COLO829 (cell line): ENCODE results near the gene ORMDL2.
A peak's percentile ranks its signal among the peaks of the same experiment; 100 is the strongest.

Source experiments
- DNase-seq: peaks from one replicate; pipeline ENCODE4 v3.0.0; 2012; ENCODE audit warnings: low spot score

ORMDL2 gene, protein sequence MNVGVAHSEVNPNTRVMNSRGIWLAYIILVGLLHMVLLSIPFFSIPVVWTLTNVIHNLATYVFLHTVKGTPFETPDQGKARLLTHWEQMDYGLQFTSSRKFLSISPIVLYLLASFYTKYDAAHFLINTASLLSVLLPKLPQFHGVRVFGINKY

DNA sequence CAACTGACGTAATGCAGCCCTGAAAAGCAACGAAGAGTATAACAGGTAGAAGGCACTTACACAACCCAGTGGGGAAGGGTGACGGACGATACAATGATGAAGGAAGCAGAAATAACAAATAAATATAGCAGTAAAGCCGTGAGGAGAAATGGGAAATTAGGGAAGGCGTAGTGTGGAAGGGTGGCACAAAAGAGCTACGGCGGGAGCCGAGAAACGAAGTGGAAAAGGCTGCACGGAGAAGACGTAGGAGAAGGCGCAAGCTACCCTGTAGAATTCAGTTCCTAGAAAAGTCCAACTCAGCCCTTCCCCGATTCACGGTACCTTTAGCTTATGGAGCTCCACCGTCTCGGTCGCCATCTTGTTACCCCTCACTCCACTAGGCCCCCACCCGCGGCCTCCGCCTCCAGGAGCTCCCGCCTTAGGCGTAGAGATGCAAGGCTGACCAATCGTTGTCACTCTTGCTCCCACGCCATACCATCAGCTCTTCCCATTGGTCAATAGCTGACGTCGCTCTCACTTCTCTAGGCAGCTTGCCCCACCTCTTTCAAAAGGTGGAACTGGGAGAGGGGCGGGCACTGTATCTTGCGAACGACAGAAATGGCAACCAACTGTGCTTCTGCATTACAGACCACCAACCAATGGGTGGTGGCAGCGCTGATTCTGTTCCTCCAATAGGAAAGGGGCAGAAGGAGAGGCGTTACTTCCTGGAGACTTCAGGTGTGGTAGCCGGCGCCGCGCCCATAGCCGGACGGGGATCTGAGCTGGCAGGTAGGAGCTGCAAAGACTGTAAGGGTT is at the start of gene ORMDL2, which contains the start of gene SARNP:
ORMDL2 (plus strand) TSS at position 697 of the 795 bp plus-strand sequence. CDS start 959 bp downstream, outside the sequence.
SARNP (minus strand) TSS at position 380 of the 795 bp plus-strand sequence; CDS start at position 357, 23 bp downstream.
- peak; percentile 99 for DNase-seq

DNA sequence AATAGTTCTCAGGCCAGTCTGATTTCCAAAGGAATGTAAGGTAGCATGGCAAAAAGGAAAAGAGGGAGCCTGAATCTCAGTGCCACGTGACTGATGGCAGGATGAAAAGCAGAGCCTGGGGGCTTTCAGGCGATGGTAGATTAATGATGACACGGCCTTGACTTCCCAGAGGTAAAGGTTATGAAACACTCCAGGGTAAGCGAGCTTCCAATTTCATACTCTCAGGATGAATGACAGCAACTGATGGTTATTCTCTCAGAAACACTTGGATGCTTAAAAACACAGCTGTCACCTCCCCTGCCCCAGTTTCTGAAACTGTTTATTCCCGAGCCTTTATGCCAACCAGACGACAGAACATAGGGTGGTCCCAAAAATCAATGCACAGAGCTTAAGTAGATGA is 46.1 kb upstream of the ORMDL2 start:
- no peak for DNase-seq

DNA sequence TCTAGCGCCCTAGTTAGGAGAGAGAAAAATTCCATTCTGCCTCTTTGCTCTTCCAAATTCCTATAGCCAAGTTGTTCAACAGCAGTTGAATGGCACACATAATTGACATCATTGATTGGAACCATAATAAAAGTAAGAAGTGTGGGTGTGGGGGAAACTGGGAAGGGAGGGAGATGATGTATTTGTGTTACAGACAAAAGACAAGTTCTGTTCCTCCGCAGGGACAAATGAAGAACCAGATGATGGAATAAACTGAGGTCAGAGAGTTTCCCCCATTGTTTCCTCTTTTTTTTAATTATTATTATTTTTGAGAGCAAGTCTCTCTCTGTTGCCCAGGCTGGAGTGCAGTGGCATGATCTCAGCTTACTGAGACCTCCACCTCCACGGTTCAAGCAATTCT is 40.0 kb upstream of the ORMDL2 start:
- DNase-seq: no peak

DNA sequence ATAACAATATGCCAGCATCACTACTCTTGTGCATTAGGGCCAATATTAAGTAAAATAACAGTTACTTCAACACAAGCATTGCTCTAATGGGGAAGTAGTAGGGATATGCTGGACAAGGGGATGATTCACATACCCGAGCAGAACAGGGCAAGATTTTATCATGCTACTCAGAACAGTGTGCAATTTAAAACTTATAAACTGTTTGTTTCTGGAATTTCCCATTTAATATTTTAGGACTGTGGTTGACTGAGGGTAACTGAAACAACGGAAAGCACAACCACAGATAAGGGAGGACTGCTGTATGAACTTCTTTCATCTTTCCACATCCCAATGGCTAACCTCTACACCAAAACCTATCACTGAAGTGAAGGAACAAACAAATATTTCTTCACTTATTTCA is 37.2 kb upstream of the ORMDL2 start:
- no peak for DNase-seq

DNA sequence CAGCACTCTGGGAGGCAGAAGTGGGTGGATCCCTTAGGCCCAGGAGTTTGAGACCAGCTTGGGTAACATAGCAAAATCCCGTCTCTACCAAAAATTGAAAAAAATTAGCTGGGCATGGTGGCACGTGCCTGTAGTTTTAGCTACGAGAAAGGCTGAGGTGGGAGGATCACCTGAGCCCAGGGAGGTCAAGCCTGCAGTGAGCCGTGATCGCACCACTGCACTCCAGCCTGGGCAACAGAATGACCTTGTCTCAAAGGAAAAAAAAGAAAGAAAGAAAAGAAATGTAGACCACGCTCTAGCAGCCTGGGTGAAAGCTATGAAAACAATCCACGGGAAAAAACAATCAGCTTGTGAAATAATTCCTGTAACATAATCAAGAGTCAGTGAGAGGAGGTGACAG is 29.3 kb upstream of the ORMDL2 start:
- DNase-seq: no peak

DNA sequence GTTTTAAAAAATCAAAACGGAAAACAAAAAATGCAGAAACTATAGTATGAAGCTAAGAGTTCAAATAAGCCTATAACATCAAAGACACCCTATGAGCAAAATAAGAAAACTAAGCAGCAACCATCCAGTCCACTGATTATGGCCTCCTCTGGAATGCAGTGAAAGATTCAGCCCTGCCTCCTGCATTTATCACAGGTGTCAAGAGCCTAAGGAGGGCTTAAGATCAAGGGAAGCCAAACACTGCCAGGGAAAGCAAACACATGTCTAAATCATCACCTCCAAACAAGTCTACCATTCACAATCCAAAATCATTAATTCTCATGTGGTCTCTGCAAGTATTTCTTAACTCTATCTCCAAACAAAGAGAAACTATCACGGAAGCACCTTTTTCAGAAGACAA is 28.7 kb upstream of the ORMDL2 start:
- DNase-seq: no peak

DNA sequence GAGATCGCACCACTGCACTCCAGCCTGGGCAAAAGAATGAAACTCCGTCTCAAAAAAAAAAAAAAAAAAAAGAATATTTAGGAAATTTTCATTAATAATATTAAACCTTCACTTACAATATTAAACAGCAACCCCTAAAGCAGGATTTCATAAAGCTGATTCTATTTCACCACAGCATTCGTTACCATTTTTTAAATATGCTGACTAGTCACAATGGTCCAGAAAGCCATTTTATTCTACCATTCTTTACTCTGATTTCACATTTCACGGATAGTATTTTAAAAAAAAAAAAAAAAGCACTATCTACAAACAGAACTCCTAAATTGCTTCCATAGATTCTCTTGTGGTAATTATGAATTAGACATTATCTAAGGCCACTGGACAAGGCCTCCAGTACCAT is 27.9 kb upstream of the ORMDL2 start:
- DNase-seq: no peak

DNA sequence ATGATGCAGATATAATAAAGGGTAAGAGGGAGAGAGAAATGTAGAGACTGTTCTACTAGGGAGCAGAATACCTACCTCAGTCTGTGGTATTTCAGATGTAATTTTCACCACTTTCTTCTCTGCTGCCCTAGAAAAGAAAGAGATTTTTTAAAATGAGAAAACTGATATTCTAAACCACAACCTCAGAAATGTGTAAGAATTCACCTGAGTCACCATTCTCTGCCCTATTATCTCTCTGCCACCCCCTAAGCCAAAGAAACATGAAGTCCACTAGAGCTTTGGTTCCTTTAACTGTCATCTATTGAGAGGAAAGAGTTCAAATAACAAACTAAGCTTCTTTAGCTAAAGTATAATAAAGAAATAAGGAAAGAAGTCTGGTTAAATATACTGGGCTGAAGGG is 21.9 kb upstream of the ORMDL2 start:
- DNase-seq: no peak

DNA sequence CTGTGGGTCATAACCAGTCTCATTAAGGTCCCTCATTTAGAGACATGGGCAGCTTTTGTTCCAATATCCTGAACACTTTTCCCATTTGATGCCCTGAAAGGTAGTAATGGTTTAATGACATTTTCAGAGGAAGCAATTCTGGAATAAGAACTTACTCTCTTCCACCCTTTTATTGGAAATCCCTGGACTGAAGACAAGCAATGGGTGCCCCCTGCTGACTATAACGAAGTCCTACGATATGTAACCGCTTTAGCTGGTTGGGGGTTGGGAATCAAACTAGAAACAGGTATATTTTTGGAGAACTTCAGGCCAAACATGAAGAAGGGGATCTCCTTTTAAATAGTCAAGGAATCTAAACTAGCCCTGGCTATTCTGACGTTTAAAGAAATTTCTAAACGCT is 20.8 kb upstream of the ORMDL2 start:
- peak; percentile 60 for DNase-seq

DNA sequence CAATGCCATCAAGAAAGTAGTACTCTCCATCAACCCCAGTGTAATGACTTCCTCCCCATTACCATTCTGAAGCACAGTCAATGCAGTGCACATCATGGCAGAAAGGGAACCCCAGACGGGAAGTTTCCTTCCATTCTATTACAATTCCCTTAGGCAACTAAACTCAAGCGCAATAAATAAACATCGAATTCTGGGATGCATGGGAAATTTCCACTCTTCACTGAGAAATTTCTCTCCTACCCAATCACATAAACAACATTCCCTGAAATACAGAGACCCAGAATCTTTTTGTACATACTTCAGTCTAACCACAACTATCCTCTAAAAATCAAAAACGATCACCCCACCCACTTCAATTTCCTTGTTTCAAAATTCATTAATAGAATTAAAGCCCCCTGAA is 20.3 kb upstream of the ORMDL2 start:
- DNase-seq: no peak

DNA sequence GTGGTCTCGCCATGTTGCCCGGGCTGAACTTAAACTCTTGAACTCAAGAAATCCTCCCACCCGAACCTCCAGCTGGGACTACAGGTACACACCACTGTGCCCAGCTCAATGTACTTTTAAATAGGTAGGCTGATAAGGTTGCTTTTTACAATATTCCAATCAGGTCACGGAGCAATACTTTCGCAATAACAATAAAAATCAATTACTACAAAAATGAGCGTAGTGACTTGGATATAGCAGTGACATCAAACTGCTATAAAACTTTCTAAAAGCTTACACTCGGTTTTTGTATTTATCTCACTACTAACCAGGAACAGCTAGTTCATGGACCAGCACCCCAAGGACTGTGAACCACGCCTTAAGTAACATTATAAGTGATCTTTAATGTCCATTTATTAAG is 10.9 kb upstream of the ORMDL2 start:
- DNase-seq: no peak

DNA sequence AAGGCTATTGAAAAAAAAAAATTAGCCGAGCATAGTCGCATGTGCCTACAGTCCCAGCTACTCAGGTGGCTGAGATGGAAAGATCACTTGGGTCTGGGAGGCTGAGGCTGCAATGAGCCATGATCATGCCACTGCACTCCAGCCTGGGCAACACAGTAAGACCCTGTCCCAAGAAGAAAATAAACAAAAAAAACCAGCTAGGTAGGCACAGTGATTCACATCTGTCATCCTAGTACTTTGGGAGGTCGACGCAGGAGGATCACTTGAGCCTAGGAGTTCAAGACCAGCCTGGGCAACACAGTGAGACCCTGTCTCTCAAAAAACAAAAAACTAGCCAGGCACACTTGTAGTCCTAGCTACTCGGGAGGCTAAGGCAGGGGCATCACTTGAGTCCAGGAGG is 8.6 kb upstream of the ORMDL2 start:
- DNase-seq: no peak

DNA sequence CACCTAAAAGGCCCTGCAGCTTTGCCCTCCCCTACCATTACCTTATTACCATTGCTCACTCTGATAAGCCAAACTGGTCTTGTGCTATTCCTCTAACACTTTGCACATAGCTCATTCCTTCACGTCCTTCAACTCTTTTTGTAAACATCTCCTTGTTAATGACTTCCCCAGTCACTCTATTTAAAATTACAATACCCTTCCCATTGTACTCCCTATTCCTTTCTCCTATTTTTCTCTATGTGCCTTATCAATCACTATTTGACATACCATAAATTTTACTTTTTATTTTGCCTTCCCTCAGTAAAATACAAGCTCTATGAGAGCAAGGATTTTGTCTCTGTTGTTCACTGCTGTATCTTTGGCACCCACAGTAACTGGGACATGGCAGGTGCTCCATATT is 5.8 kb upstream of the ORMDL2 start:
- DNase-seq: no peak

DNA sequence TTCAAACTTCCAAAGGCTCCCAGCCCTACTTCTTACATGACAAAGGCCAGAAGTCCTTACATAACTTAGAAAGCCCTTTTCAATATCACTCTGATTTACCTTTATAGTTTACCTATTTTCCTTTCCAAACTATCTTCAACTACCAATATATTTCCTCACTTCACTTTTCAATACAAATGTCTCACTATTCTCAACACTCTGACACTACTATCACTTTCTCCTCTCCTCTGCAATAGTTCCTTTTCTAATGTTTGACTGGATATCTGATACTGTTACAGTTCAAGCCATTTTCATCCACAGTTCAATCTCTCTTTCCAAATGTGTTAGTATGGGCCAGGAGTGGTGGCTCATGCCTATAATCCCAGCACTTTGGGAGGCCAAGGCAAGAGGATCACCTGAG is 3.6 kb upstream of the ORMDL2 start:
- DNase-seq: no peak

DNA sequence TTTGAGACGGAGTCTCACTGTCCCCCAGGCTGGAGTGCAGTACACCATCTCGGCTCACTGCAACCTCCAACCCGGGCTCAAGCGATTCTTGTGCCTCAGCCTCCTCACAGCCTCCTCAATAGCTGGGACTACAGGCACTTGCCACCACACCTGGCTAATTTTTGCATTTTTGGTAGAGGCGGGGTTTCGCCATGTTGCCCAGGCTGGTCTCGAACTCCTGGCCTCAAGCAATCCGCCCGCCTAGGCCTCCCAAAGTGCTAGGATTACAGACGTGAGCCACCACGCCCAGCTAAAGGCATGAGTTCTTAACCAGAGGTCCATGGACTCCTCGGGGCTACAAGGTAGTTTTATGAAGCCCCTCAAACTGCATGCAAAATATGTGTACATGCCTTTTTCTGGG is 2.4 kb upstream of the ORMDL2 start:
- DNase-seq: no peak

DNA sequence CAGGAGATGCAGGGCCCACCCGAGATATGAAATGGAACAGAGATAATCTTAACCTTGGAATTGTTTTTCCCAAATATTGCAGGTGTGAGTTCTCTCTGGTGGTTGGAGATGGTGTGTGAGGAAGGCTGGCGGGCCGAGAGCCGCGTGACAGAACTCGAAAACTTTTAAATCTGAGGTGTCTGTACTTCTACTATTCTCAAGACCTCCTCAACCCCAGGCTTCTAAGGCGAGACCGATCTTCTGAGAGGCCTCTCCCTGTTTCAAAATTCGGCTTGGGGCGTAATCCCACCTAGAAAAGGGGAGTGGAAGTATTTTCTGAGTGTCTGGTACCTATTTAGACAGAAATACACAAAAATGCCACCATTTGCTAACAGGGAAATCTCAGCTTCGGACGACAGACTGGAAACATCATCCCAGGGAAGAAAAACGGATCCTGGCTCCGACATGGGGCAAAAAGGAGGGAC is 928 bp upstream of the ORMDL2 start:
- DNase-seq: no peak

DNA sequence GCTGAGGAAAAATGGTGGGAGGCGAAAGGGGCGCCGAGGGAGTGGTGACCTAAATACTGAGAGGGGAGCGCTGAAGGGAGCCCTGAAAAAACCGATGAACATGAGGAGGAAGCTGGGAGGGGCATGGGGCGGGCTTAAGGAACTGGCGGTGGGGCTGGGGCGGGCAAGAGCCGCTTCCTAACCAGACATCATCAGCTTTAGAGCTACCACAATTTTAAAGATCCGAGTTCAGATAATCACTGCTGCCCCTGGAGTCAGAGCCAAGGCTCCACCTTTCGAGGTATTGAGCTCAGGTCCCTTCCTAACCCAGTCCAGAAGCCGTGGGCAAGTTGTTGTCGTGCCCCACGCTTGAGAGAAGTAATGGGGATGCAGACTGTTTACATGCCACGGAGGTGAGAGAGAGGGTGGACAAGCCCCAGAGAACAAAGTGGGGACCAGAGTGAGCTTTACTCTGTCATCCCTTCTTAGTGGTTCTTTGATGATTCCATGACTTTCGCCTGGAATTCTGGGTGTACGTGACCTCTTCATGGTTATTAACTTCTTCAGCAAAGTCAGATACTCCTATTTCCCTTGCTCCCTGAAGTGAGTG is 393 bp downstream of the ORMDL2 start:
- no peak for DNase-seq

DNA sequence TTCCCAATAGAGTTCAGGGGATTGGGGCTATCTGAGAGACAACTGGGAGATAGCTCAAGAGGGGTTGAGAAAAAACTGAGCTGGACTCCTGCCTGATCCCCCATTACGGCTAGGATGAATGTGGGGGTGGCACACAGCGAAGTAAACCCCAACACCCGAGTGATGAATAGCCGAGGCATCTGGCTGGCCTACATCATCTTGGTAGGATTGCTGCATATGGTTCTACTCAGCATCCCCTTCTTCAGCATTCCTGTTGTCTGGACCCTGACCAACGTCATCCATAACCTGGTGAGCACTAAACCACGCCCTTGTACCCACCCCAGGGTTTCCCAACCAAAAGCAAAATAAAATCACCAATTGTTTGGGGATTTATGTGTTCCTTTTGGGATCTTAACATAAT is 1.0 kb downstream of the ORMDL2 start:
- DNase-seq: no peak

DNA sequence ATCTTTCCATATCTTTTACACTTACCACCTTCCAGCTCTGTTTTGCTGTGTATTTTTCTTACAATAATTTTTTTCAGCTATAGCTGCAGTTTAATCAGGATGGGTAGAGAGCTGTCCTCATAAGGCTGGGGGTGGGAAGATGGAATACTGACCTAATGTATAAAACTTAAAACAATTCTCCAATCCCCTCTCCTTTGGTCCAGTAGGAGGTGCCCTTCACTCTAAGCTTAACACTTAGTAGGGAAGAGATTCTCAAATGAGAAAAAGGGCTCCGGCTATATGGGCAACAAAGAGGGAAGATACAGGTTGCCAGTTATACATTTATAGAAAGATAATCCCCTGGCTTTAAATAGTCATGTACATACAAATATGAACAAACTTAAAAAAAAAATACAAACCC is 2.8 kb downstream of the ORMDL2 start:
- DNase-seq: no peak

DNA sequence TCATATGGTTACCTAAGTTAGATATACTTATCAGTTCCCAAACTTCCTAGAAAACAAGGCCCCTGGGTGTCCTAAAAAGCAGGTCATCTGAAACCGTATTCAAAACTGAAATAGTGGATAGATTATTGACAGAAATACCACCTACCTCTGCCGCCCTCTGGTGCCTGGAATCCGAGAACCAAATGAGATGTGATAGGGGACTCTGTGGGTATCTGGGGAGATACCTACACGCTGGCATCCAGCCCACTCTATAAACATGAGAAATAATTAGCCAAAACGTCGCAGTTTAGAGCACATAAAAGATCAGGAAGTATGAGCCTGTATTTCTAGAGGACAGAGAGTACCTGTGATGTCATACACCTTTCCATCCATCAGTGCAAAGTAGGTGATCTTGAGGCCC is 4.4 kb downstream of the ORMDL2 start:
- DNase-seq: no peak

DNA sequence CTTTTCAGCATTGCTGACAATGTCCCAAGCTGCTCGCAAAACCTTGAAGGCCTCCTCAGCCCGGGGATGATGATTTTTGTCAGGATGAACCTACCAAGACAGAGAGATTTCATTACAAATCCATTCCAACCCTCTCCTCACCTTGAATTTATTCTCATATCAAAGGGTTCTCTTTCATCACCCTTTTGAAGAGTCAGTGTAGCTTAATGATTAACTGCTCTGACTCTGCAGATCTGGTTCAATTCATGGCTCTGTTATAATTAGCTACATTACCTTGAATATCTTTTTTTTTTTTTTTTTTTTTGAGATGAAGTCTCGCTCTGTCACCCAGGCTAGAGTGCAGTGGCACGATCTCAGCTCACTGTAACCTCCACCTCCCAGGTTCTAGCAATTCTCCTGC is 5.6 kb downstream of the ORMDL2 start:
- DNase-seq: no peak

DNA sequence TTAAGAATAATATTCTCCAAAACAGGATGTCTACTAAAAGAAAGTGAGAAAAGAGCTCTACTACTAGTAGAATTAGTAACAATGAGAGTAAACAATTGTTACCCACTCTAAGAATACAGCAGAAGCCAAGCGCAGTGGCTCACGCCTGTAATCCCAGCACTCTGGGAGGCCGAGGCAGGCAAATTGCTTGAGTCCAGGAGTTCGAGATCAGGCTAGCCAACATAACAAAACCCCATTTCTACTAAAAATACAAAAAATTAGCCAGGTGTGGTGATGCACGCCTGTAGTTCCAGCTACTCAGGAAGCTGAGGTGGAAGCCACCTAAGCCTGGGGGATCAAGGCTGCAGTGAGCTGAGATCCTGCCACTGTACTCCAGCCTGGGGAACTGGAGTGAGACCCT is 6.9 kb downstream of the ORMDL2 start:
- DNase-seq: no peak

DNA sequence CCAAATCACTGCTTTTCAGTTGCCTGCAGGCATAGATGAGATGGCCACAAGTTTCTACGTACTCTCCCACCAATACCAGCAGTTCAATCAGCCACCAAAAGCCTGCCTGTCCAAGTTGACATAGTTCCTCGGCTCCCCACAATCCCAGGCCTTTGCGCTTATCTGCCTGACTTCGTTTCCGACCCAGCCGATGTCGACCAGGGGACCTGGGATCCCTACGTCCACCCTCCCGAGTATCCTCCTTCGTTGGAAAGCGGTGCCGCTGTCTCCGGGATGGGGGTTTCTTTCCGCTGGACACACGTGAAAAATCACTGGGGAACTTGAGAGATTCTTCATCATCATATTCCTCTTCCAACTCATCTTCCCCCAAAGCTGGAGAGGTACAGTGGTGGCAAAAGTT is 10.0 kb downstream of the ORMDL2 start:
- no peak for DNase-seq
